Stromal cell of bone marrow (primary cell): ENCODE data around the gene OR5M10.
A peak's percentile ranks its signal among the peaks of the same experiment; 100 is the strongest.
"Not testable (repeated sequence)": the region's sequence is repeated elsewhere in the genome, so short reads cannot be mapped to it uniquely, and the experiment has no call there.

Experiments used
- DNase-seq: peaks from one replicate; pipeline ENCODE4 v3.0.0-alpha.2; 2012; ENCODE audit warnings: low read depth

The OR5M10 gene

GRCh38 chr11:56577621-56578020 is at the start of gene OR5M10:
OR5M10 (minus strand) TSS chr11:56577721; CDS start chr11:56577721, 0 bp downstream.
- DNase-seq = no peak

GRCh38 chr11:56625946-56626345 is 48.4 kb upstream of the OR5M10 start:
- DNase-seq = no peak

- peak; percentile 36 for DNase-seq
Observed at GRCh38 chr11:56624661-56625110, 47.2 kb upstream of the OR5M10 start.

- DNase-seq = no peak
Observed at GRCh38 chr11:56611174-56611573, 33.7 kb upstream of the OR5M10 start.

GRCh38 chr11:56592088-56592717 is 14.7 kb upstream of the OR5M10 start:
- DNase-seq = not testable (repeated sequence)

- no peak for DNase-seq
Observed at GRCh38 chr11:56558574-56558973, 18.9 kb downstream of the OR5M10 start.

GRCh38 chr11:56554691-56555090 is 22.8 kb downstream of the OR5M10 start:
- not testable (repeated sequence) for DNase-seq

- no peak for DNase-seq
Observed at GRCh38 chr11:56545531-56545930, 32.0 kb downstream of the OR5M10 start.

- DNase-seq = no peak
Observed at GRCh38 chr11:56543739-56544138, 33.8 kb downstream of the OR5M10 start.

- DNase-seq = no peak
Observed at GRCh38 chr11:56543157-56543556, 34.4 kb downstream of the OR5M10 start, which contains the start of gene OR5M11. OR5M11 (minus strand) TSS chr11:56543257; CDS start chr11:56543257, 0 bp downstream.

GRCh38 chr11:56533054-56533740 is 44.3 kb downstream of the OR5M10 start:
- no peak for DNase-seq

GRCh38 chr11:56531856-56532255 is 45.7 kb downstream of the OR5M10 start:
- no peak for DNase-seq
